PC-9 (cell line): Measurements from ENCODE around the gene IL18. TPM values are rescaled to one million over a fixed set of nuclear protein-coding genes. Genes with fewer than 3 reads are reported as not detected.
"Not testable (repeated sequence)": the region's sequence is repeated elsewhere in the genome, so short reads cannot be mapped to it uniquely, and the experiment has no call there.

ENCODE experiments used
- BruUV-seq: library from RNA; stranded (reverse); fragments of 400-500 nt; replicated peaks from 2 replicates; lab custom pipeline; 2021; lab: Mats Ljungman, UMichigan
- CTCF ChIA-PET: fragments of 300-600 bp; sonication (Branson Sonifier 250); formaldehyde crosslinking; loops from one replicate; lab custom pipeline; 2022; ENCODE audit warnings: antibody characterized with exemption; lab: Charles Lee
- POLR2A ChIA-PET: fragments of 300-600 bp; sonication (Branson Sonifier 250); formaldehyde crosslinking; loops from one replicate; lab custom pipeline; 2022; ENCODE audit warnings: antibody characterized with exemption; ENCODE audit not compliant: unreplicated experiment; lab: Charles Lee
- DNase-seq, 2 experiments: peaks; one replicate each; pipeline versions ENCODE4 v3.0.0 to v3.0.0-alpha.2; 2015 to 2022; ENCODE audit warnings: mixed read lengths in 1 of 2
- H2AFZ ChIP-seq: fragments of 200-600 bp; sonication (generic); 2 replicates; pipeline ENCODE4 v1.8.1; 2017; ENCODE audit warnings: antibody characterized with exemption
- H3F3A ChIP-seq: fragments of 200-600 bp; sonication (generic); 2 replicates; pipeline ENCODE4 v1.8.1; 2017; ENCODE audit warnings: antibody characterized with exemption, mild to moderate bottlenecking, low read depth; ENCODE audit not compliant: insufficient read depth
- H3K27ac ChIP-seq: fragments of 200-600 bp; sonication (generic); 2 replicates; pipeline ENCODE4 v1.6.1; 2016; ENCODE audit warnings: mixed run types
- H3K27me3 ChIP-seq: fragments of 200-600 bp; sonication (generic); 2 replicates; pipeline ENCODE4 v1.6.1; 2016; ENCODE audit warnings: low read depth, mixed run types; ENCODE audit not compliant: insufficient read depth
- H3K36me3 ChIP-seq: fragments of 200-600 bp; sonication (generic); 2 replicates; pipeline ENCODE4 v1.6.1; 2016; ENCODE audit warnings: low read depth, mixed run types
- H3K4me1 ChIP-seq: fragments of 200-600 bp; sonication (generic); replicated peaks from 2 replicates; pipeline ENCODE4 v1.6.1; 2016; ENCODE audit warnings: mixed run types; ENCODE audit not compliant: insufficient read depth
- H3K4me2 ChIP-seq: fragments of 200-600 bp; sonication (generic); 2 replicates; pipeline ENCODE4 v1.6.1; 2017; ENCODE audit warnings: mixed run types
- H3K4me3 ChIP-seq: fragments of 200-600 bp; sonication (generic); 2 replicates; pipeline ENCODE4 v1.6.1; 2016; ENCODE audit warnings: mixed run types
- H3K79me2 ChIP-seq: fragments of 200-600 bp; sonication (generic); 2 replicates; pipeline ENCODE4 v1.6.1; 2017; ENCODE audit warnings: low read depth, mixed run types
- H3K9me2 ChIP-seq: fragments of 200-600 bp; sonication (generic); 2 replicates; pipeline ENCODE4 v1.8.1; 2017; ENCODE audit warnings: mild to moderate bottlenecking; ENCODE audit not compliant: insufficient read depth
- H3K9me3 ChIP-seq: fragments of 200-600 bp; sonication (generic); 2 replicates; pipeline ENCODE4 v1.8.1; 2016; ENCODE audit warnings: low read depth; ENCODE audit not compliant: insufficient read depth
- H4K20me1 ChIP-seq: fragments of 200-600 bp; sonication (generic); 2 replicates; pipeline ENCODE4 v1.8.1; 2017; ENCODE audit not compliant: insufficient read depth
- EZH2 ChIP-seq: fragments of 200-600 bp; sonication (generic); IDR thresholded peaks from 2 replicates; pipeline ENCODE4 v1.8.0; 2017; ENCODE audit warnings: antibody characterized with exemption, low read depth
- intact Hi-C: fragments of 100-400 bp; cut with micrococcal nuclease; formaldehyde crosslinking; loops from one replicate; pipeline ENCODE4 v1.10.0; 2022; ENCODE audit not compliant: unreplicated experiment
- total RNA-seq: library from RNA; stranded (reverse); gene quantifications from 2 replicates; pipeline ENCODE4 v1.2.3, GENCODE V29; 2021
- TF ChIP-seq, protein P1 (sequence below): fragments of 200-600 bp; sonication (generic); conservative IDR thresholded peaks from 2 replicates; pipeline ENCODE4 v1.6.1; 2017; ENCODE audit warnings: mixed run types, antibody characterized with exemption, mild to moderate bottlenecking, moderate library complexity

Gene IL18
- total RNA-seq, 1 experiment from 2014 or later: 42.8 TPM

DNA sequence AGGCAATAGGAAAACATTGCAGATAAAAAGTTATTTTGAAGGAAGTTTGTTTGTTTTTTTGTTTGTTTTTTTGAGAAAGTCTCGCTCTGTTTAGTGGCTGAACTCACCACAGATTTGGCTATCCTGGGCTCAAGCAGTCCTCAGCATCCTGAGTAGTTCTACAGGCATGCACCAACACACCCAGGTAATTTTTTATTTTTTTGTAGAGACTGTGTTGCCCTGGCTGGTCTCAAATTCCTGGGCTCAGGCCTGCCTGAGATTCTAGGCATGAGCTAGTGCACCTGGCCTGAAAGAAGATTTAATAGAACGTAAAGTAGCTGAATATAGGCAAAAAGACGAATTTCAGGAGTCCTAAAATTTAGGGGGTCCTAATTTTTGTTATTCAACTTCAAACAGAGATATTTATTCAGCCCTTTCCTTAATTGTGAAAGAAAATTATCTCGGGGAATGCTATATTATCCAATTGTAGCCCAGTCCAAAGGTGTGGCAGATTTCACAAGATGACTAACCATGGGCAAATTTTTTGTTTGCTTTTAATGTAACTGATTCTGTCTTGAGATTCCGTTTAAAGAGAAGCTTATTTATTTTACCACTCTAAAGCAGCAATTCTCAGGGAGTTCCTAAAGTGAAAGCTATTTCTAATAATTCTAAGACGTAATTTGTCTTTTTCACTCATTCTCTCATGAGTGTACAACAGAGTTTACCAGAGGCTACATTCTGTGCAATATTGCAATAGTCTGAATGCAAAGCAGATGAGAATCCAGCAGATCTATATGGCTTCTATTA lies 940 bp downstream of the IL18 start:
- H3K4me3 ChIP-seq: peak overlapping the region; percentile 68
- ChIA-PET POLR2A (interaction anchor here (0.5 kb wide), 1 partner anchor 10 kb away, joined by 3 read pairs; no protein-coding TSS in a partner anchor), CTCF (interaction anchor here (0.6 to 1.7 kb wide), 3 partner anchors 12 to 291 kb away, joined by 3 to 5 read pairs (median 3); partner anchors contain the start of gene BCO2)
- no peaks in the 10 kb centered on the region for H4K20me1 ChIP-seq
- peaks cover 49% of the 10 kb centered on the region for H3K79me2 ChIP-seq
- H3K36me3 ChIP-seq: peaks cover 21% of the 10 kb centered on the region; the same call in 1 of the 2 replicates
- peak overlapping the region; percentile 86 for H3K4me2 ChIP-seq
- H3K27me3 ChIP-seq: no peaks in the 10 kb centered on the region
- TF ChIP-seq EZH2: no peak
- TF ChIP-seq, protein P1, sequence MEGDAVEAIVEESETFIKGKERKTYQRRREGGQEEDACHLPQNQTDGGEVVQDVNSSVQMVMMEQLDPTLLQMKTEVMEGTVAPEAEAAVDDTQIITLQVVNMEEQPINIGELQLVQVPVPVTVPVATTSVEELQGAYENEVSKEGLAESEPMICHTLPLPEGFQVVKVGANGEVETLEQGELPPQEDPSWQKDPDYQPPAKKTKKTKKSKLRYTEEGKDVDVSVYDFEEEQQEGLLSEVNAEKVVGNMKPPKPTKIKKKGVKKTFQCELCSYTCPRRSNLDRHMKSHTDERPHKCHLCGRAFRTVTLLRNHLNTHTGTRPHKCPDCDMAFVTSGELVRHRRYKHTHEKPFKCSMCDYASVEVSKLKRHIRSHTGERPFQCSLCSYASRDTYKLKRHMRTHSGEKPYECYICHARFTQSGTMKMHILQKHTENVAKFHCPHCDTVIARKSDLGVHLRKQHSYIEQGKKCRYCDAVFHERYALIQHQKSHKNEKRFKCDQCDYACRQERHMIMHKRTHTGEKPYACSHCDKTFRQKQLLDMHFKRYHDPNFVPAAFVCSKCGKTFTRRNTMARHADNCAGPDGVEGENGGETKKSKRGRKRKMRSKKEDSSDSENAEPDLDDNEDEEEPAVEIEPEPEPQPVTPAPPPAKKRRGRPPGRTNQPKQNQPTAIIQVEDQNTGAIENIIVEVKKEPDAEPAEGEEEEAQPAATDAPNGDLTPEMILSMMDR: no peak
- peak overlapping the region; percentile 87 for H3K27ac ChIP-seq
- TSS peak; percentile 42 for BruUV-seq
- no peak overlapping the region; the same call in 1 of the 2 replicates for H2AFZ ChIP-seq
- H3K9me2 ChIP-seq: no peaks in the 10 kb centered on the region
- H3F3A ChIP-seq: peaks cover 58% of the 10 kb centered on the region
- DNase-seq: peak; percentile 47 to 93
- H3K9me3 ChIP-seq: no peaks in the 10 kb centered on the region
- intact Hi-C loops: loop anchor here (5.0 to 10.0 kb wide), 2 partner anchors 288 to 1806 kb away; partner anchors contain the start of genes ALG9, CFAP68 and FDXACB1
- H3K4me1 ChIP-seq: peaks cover 86% of the 10 kb centered on the region

DNA sequence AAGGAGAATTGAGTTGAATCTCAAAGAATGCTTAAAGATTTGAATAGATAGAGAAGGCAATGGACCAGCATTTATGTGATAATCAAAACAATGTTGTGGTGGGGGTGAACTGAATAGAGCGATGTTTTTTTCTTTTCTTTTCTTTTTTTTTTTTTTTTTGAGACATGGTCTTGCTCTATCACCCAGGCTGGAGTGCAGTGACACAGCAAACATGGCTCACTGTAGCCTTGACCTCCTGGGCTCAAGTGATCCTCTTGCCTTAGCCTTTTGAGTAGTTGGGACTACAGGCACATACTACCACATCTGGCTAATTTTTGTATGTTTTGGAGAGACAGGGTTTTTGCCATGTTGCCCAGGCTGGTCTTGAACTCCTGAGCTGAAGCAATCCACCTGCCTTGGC lies 1.7 kb downstream of the IL18 start:
- BruUV-seq, CTCF ChIA-PET: not testable (repeated sequence)
- H3K79me2 ChIP-seq: peaks cover 49% of the 10 kb centered on the region

DNA sequence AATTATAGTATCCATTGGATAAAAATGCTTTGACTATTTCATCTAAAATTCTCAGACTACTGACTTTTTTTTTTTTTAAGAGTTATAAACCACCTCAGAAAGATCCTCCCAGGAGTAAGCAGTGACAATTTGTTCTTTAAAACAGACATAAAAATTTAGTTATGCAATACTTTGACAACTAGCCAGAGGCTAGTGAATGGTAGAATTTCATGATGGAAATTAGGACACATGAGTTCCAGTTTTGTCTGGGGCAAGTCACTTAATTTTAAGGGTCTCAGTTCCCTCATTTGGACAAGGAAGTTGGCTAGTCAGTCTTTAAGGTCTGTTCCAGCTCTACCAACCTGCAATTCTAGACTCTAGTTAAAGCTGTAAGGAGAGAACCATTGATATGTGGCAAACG lies 2.9 kb downstream of the IL18 start:
- H2AFZ ChIP-seq: no peak overlapping the region
- H3F3A ChIP-seq: peaks cover 64% of the 10 kb centered on the region
- H3K4me1 ChIP-seq: peaks cover 92% of the 10 kb centered on the region
- intact Hi-C loops: loop anchor here (5.0 to 10.0 kb wide), 2 partner anchors 286 to 1804 kb away; partner anchors contain the start of genes ALG9, CFAP68 and FDXACB1
- DNase-seq: no peak
- ChIA-PET CTCF (interaction anchor here (0.6 kb wide), 1 partner anchor 129 kb away, joined by 5 read pairs; no protein-coding TSS in a partner anchor), POLR2A (no interaction called here)
- H3K4me2 ChIP-seq: peak overlapping the region; percentile 86
- H3K36me3 ChIP-seq: peaks cover 21% of the 10 kb centered on the region; the same call in 1 of the 2 replicates
- H3K4me3 ChIP-seq: peak overlapping the region; percentile 68; the same call in 1 of the 2 replicates
- H3K79me2 ChIP-seq: peaks cover 54% of the 10 kb centered on the region
- BruUV-seq: no TSS peak
- TF ChIP-seq EZH2: no peak
- TF ChIP-seq, protein P1: no peak
- no peaks in the 10 kb centered on the region for H3K9me2 ChIP-seq
- no peaks in the 10 kb centered on the region for H3K27me3 ChIP-seq
- H3K9me3 ChIP-seq: no peaks in the 10 kb centered on the region
- H3K27ac ChIP-seq: 0 out of 2 replicates have a peak overlapping the region, but pooled peaks have one; percentile 87
- H4K20me1 ChIP-seq: no peaks in the 10 kb centered on the region

More for the DNA sequence above, 1.7 kb downstream of the IL18 start:
- peak overlapping the region; percentile 68 for H3K4me3 ChIP-seq
- H2AFZ ChIP-seq, DNase-seq, H3K27me3 ChIP-seq, H4K20me1 ChIP-seq, H3K9me2 ChIP-seq, POLR2A ChIA-PET, H3K9me3 ChIP-seq: not testable (repeated sequence)
- peak overlapping the region; percentile 87 for H3K27ac ChIP-seq
- H3F3A ChIP-seq: peaks cover 63% of the 10 kb centered on the region
- intact Hi-C loops: loop anchor here (5.0 to 10.0 kb wide), 2 partner anchors 287 to 1805 kb away; partner anchors contain the start of genes ALG9, CFAP68 and FDXACB1
- H3K4me1 ChIP-seq: peaks cover 92% of the 10 kb centered on the region
- H3K4me2 ChIP-seq: peak overlapping the region; percentile 86
- peaks cover 21% of the 10 kb centered on the region; the same call in 1 of the 2 replicates for H3K36me3 ChIP-seq
